ENCODE measurements around the gene KRT2. TPM values are rescaled to one million over a fixed set of nuclear protein-coding genes. Genes with fewer than 3 reads are reported as not detected.

KRT2 gene
- total RNA-seq, 3 donors from 2014 or later, result 0.12 TPM; not detected in 2

DNA sequence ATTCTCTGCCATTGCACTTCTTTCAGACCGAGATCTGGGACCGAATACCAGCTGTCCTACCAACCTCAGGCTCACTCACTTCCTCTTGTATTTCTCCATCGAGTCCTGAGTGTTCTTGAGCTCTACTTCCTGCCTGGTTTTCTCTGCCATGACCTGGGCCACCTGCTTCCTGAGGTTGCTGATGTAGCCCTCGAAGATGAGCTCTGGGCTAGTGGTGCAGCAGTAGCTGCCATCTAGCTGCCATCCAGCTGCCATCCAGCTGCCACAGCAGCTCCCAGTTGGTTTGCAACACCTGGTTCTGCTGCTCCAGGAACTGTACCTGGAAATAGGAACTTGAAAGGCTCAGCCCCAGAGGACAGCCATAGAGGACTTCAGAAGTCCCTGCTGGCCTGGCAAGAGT, 18.6 kb downstream of the KRT2 start:
- ATAC-seq (no peak), DNase-seq (no peak)
- intact Hi-C loops (cut with DNase I, micrococcal nuclease), result no loop called here
- TF ChIP-seq, protein P1, sequence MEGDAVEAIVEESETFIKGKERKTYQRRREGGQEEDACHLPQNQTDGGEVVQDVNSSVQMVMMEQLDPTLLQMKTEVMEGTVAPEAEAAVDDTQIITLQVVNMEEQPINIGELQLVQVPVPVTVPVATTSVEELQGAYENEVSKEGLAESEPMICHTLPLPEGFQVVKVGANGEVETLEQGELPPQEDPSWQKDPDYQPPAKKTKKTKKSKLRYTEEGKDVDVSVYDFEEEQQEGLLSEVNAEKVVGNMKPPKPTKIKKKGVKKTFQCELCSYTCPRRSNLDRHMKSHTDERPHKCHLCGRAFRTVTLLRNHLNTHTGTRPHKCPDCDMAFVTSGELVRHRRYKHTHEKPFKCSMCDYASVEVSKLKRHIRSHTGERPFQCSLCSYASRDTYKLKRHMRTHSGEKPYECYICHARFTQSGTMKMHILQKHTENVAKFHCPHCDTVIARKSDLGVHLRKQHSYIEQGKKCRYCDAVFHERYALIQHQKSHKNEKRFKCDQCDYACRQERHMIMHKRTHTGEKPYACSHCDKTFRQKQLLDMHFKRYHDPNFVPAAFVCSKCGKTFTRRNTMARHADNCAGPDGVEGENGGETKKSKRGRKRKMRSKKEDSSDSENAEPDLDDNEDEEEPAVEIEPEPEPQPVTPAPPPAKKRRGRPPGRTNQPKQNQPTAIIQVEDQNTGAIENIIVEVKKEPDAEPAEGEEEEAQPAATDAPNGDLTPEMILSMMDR (IDR thresholded peaks at IDR 0.05), result no peak
- Histone ChIP-seq H3K9me3 (no peaks in the 10 kb centered on the region), H3K36me3 (ENCODE audit: low read depth) (no peaks in the 10 kb centered on the region), H3K4me1 (ENCODE audit: low read depth) (no peaks in the 10 kb centered on the region), H3K4me3 (no peak overlapping the region)

DNA sequence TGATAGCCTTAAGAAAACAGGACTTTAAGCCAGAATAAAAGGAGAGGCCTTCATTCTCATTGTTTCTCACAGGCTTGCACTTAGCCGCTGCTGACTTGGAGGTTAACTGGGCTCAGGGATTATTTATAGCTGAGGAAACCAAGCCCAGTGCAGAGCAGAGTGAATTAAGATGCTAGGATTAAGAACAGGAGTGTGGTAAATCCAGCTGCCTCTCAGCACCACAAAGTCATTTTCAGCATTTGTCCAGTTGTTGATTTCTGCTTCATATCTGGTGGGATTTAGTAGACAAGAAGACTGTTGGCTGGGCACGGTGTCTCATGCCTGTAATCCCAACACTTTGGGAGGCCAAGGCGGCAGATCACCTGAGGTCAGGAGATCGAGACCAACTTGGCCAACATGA, 19.4 kb downstream of the KRT2 start:
- Histone ChIP-seq H3K36me3 (ENCODE audit: low read depth) (no peaks in the 10 kb centered on the region), H3K9me3 (no peaks in the 10 kb centered on the region), H3K4me1 (ENCODE audit: low read depth) (no peaks in the 10 kb centered on the region), H3K4me3 (no peak overlapping the region)
- no peak for DNase-seq
- TF ChIP-seq, protein P1 (IDR thresholded peaks at IDR 0.05), result no peak
- ATAC-seq, result no peak
- intact Hi-C loops (cut with DNase I, micrococcal nuclease), result no loop called here

DNA sequence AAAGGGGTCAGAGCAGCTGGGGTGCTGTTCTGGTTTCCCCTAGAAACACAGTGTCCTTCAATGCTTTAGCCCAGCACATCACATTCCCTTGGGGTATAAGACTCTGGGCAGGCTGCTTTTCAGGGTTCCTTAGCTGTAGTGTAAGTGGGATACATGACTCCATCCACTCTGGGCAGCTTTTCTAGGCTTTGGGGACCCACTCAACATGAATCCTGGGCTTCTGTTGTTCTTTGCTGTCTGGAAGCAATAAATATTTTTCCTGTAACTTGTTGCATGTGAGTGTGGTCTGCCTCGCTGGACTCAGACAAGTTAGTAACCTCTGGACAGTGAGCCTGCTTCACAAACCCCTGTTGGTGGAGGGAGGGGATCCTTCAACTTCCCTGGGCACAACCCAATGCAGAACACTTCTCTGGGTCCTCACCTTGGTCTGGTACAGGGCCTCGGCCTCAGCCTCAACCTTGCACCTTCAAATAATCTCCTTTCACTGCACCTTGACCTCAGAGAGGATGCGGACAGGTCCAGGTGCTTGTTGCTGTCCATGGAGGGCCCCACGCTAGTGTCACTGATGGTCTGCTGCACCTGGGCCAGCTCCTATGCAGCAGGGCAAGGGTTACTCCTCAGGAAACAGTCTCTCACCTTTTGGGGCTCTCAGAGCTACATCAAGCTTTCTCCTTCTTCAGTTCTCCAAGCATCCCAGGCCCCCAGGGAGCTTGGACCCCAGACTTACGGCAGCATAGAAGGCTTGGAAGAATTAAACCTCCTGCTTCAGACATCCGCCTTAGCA, 20.1 kb downstream of the KRT2 start:
- DNase-seq, result no peak
- TF ChIP-seq, protein P1 (IDR thresholded peaks at IDR 0.05), result no peak

GRCh38 chr12:52631264-52631663, 20.7 kb downstream of the KRT2 start:
- intact Hi-C loops (cut with DNase I, micrococcal nuclease), result no loop called here
- Histone ChIP-seq H3K4me3 (no peak overlapping the region), H3K4me1 (ENCODE audit: low read depth) (no peaks in the 10 kb centered on the region), H3K9me3 (no peaks in the 10 kb centered on the region), H3K36me3 (ENCODE audit: low read depth) (no peaks in the 10 kb centered on the region)
- TF ChIP-seq, protein P1 (IDR thresholded peaks at IDR 0.05), result no peak
- DNase-seq (no peak), ATAC-seq (no peak)

More for the DNA sequence above, 20.1 kb downstream of the KRT2 start:
- Histone ChIP-seq H3K4me3 (no peak overlapping the region), H3K9me3 (no peaks in the 10 kb centered on the region), H3K4me1 (ENCODE audit: low read depth) (no peaks in the 10 kb centered on the region), H3K36me3 (ENCODE audit: low read depth) (no peaks in the 10 kb centered on the region)
- intact Hi-C loops (cut with DNase I, micrococcal nuclease), result no loop called here
- no peak for ATAC-seq

DNA sequence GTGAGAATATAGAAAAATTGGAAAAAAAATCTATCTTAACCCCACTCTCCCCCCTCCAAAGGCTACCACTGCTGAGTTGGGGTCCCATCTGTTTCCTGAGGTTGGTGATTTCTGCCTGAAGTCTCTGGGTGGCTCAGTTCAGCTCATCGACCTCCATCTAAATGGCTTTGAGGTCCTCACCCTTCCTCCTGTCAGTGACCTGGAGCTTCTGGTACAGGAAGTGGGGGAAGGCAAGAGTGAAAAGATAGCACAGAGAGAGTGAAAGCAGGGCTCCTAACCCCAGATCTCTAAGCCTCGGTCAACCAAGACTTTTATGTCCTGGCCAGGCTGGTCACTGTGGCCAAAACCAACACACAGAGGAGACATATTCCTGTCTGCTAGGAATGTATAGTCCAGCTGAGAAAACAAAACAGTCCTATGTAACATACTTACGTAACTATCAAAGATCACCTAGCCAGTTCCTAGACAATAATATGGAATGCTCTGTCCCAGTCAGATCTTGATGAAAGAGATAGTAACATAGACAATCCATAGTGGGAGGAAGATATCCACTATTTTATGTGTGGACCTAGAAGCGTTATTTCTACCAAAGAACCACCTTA, 21.3 kb downstream of the KRT2 start:
- intact Hi-C loops (cut with DNase I, micrococcal nuclease), result no loop called here
- no peak for DNase-seq
- no peaks in the 10 kb centered on the region for H3K4me1 ChIP-seq (ENCODE audit: low read depth)

More for the DNA sequence above, 21.3 kb downstream of the KRT2 start:
- Histone ChIP-seq H3K9me3 (no peaks in the 10 kb centered on the region), H3K4me3 (no peak overlapping the region), H3K36me3 (ENCODE audit: low read depth) (no peaks in the 10 kb centered on the region)
- TF ChIP-seq, protein P1 (IDR thresholded peaks at IDR 0.05), result no peak
- no peak for ATAC-seq

Data from mucosa of descending colon (tissue), 3 donors.